HG03571 (cell line): Measurements from ENCODE around the gene ALOX5AP.
"Not testable (repeated sequence)": the region's sequence is repeated elsewhere in the genome, so short reads cannot be mapped to it uniquely, and the experiment has no call there.

Experiments used
- ATAC-seq: cut with Tn5 transposase; IDR thresholded peaks from one replicate; pipeline ENCODE4 v1.9.1; 2021; ENCODE audit not compliant: unreplicated experiment

Gene ALOX5AP

GRCh38 chr13:30737511-30738337 is 2.4 kb downstream of the ALOX5AP start:
- no peak for ATAC-seq

DNA sequence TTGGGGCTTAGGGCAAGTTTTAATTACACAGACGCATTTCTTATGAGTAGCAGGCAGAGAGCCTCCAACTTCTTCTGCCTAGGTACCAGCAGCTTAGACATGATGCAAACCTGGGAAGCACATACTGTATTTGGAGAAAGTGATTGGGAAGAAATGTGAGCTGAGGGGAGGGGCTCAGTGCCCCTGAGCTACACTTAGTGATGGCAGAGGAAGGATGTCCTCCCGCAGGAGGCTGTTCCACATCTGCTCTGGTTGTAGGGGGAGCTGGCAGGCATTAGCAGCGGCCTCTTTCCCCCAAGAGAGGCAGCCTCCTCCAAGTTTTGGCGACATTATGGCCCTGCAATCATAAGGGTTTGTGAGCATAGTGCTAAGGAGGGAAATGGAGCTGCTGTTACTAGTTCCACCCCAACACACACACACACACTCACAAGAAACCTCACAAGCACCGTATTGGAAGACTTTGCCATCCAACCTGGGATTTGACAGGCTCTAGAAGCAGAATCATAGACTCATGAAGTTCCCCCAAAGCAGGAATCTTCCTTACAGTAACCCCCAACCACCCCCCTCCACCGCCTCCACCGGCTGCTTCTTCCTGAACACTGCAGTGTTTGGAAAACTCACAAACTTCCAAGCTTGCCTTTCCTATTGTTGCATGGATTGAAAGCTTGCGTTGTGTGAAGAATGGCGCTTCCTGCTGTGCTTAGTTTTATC is 3.3 kb downstream of the ALOX5AP start:
- ATAC-seq = no peak

- ATAC-seq = no peak
Observed at GRCh38 chr13:30739237-30739528, 3.8 kb downstream of the ALOX5AP start.

- peak; percentile 44 for ATAC-seq
Observed at GRCh38 chr13:30739761-30740642, 4.7 kb downstream of the ALOX5AP start.

DNA sequence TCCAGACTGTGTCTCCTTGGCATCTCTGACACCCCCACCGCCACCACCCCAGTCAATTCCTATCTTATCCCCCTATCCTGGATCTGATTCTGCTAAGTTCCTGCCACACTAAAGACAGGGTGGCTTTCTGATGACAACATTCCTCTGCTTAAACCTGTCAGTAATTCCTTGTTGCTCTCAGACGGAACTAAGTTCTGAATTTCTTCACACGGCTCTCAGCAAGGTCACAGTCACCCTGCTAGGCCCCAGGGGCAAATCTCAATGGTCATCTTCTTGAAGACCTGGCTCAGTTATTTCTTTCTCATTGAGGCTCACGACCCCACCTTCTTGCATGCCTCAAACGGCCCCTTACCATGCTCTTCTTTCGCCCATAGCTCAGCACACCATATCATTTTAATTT is 7.6 kb downstream of the ALOX5AP start:
- ATAC-seq = no peak

DNA sequence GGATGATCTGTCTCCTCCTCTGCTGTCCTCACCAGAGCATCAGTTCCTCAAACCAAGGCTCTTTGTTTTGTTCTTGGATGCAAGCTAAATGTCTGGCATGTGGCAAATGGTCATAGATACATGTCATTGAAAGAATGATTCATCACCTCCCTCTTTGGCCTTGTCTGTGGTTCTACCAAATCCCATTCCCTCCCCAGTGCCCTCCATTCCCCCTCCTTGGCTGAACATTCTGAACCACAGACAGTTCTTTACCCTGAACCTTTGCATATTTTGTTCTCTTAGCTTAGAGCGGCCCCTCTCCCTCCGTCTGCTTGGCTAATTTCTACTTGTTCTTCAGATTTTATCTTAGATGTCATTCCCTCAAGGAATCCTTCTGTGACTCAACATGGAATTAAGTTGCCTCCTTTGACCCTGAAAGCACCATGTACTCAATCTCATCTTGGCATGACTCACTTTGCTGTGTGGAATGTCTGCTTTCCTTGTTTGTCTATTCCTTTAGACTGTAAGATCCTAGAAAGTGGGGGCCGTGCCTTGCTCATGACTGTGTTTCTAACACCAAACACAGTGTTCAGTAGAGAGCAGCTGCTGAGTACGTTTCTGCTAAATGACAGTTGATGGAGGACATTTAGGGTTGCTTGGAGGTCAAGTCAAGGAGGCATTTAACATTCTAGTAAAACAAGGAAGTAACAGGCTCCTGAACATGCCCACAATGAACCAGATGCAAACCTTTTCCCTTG is 8.1 kb downstream of the ALOX5AP start:
- ATAC-seq = no peak

GRCh38 chr13:30744056-30744680 is 8.8 kb downstream of the ALOX5AP start:
- ATAC-seq = peak; percentile 88

GRCh38 chr13:30744681-30745077 is 9.3 kb downstream of the ALOX5AP start:
- no peak for ATAC-seq

DNA sequence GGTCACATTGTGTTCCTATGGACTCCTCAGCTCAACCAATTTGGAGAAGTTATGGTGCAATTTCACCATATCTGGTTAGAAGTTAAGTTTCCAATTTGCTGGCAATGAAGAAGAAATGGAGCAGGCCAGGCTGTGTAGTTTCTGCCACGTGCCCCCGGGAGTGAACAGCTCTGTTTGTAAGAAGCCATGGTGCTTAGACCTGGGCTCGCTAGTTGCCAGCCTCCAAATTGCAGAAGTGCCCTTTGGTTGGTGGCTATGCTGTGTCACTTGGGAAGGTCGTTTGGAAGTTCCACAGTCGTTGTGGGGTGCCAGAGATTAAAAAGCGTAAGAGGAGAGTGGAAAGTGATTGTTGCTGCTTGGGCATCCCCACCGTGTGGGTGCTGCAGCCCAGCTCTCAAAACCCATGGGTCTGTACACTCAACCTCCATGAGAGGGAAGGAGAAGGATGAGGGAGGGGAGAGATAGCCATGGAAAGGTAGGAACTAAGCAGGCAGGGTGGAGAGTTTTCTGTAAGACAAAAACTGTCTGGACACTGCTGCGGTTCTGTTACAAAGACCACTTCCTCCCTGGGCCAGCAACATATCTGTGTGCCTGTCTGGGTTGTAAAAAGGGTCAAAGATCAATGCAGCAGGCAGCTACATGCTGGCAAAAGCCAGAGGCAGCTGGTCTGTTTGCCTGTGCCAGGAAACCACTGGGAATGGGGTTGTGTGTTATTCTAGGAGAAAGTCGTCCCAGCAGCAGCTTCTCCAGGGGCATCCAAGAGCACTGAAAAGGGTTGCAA is 10.8 kb downstream of the ALOX5AP start:
- no peak for ATAC-seq

DNA sequence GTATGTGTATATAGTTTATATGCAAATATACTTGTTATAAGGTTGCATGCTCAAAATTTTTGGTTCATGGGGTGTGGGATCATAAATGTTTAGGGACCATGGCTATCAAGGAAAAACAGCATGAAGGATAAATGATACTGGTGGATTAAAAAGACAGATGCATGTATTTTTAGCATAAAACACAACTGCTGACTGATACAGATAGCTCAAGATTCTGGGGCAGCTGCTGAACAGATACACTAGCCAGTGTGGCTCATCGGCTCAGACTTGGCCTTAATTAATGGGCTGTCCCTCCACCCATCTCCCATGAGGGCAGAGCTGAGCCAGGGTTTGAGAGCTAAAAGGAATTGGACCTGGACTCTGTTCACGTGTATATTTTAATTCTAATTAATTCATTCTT is 11.4 kb downstream of the ALOX5AP start:
- ATAC-seq = no peak

DNA sequence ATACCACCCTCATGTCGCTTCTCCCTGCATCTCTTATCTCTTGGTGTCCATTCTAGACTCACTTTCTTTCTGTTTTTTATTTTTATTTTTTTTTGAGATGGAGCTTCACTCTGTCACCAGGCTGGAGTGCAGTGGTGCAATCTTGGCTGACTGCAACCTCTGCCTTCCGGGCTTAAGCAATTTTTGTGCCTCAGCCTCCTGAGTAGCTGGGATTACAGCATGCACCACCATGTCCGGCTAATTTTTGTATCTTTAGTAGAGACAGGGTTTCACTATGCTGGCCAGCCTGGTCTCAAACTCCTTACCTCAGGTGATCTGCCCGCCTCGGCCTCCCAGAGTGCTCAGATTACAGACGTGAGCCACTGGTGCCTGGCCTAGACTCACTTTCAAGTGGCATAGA is 12.5 kb downstream of the ALOX5AP start:
- ATAC-seq = not testable (repeated sequence)

- no peak for ATAC-seq
Observed at GRCh38 chr13:30748717-30749116, 13.4 kb downstream of the ALOX5AP start.

- ATAC-seq = no peak
Observed at GRCh38 chr13:30750036-30750435, 14.7 kb downstream of the ALOX5AP start.

DNA sequence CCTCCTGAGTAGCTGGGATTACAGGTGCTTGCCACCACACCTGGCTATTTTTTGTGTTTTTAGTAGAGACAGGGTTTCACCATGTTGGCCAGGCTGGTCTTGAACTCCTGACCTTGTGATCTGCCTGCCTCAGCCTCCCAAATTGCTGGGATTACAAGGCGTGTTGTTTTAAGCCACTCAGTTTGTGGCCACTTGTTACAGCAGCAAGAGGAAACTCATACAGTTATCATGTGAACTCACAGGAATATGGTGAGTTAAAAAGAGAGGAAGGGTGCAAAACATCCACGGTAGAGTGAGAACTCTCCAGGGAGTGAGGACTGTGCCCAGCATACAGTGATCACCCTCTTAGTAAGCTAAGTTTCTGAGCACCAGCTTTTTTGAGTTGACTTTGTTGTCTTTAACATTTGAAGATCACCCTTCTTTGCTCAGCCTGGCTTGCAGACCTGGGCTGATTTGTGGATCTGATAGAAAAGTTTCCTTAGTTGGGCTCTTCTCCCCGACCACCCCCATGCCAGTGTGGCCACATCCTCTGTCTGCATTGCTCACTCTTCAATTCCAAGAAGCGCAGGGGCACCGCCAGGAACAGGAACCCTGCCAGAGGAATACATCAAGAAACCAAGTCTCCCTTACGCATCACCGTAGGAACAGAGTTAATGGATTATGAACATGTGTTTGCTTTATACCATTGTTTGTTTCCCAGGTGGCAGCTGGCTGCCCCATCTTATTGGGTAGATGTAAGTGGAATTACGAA is 16.0 kb downstream of the ALOX5AP start:
- ATAC-seq = no peak

GRCh38 chr13:30752201-30752797 is 17.0 kb downstream of the ALOX5AP start:
- ATAC-seq = no peak

DNA sequence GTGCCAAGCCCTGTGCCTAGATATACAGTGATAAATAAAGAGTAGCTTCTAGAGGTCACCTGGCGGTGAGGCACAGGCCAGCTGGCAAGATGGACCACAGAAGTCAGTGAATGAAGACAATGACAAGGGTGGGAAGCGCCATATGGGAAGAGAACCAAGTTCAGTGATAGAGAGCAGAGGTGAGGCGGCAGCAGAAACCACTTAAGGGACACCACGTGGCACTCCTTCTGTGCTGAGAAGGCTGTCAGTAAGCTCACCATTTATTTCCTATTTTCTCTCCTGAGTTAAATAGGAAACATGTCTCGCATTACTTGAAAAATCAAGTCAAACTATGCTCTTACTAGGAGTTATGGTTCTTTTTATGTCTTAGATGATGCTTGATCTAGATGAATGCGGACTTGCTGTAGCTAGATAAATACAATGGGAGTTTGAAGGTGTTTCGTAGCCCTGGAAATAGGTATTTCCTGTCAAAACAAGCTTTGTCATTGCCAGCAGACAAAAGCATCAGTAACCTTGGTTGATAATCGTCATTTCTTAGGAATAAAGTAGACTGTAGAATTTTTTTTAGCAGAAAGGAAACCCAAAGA is 17.8 kb downstream of the ALOX5AP start:
- ATAC-seq = no peak

DNA sequence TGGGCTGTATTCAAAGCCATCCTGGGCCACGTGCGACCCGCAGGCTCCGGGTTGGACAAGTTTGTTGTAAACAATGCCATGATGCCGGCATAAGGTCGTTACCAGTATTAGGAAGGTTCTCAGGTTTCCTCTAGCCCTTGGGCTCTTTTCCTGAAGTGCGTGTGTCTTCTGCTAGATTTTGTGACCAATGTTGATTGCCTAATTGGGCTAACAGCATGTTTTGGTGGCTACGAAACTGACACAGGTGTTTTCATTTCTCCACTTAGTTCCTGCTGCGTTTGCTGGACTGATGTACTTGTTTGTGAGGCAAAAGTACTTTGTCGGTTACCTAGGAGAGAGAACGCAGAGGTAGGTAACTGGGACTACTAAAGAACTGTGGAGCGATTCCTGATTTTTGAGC is 20.3 kb downstream of the ALOX5AP start:
- no peak for ATAC-seq

DNA sequence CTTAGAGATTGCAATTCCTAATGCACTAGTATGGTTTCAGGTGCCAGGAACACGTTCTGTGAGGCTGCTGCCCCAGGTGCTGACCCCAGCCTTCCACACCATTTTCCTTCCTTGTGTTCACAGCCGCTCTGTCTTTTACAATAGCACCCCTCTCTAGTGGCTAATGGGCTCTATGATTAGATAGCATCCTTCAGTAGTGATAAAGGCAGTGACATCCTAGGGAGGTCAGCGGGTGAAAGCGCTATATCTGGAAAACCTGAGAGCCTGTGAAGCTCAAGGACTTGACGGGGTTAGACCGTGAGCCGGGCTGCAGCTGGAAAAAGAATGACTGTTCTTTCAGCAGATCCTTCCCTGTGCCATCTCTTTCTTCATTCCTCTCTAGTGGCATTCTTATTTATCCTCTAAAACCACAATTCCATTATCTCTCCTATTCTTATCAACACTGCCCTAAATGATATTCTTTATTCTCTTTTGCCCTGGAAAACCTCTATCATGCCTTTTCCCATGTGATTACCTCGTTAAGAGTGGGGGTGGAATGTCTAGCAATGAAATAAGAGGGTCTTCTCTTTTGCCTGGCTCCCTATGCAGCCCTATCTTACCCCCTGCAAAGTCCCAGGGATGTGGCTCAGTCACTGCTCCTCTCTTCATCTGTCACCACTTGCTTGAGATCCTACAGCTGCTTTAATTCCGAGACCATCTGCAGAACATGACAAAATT is 21.8 kb downstream of the ALOX5AP start:
- ATAC-seq = no peak
